HG02798 (cell line): ENCODE measurements around the gene C1QTNF5.

Source experiments
- ATAC-seq: cut with Tn5 transposase; IDR thresholded peaks from one replicate; pipeline ENCODE4 v1.9.1; 2021; ENCODE audit warnings: mild to moderate bottlenecking; ENCODE audit not compliant: unreplicated experiment, poor library complexity

Gene C1QTNF5

DNA sequence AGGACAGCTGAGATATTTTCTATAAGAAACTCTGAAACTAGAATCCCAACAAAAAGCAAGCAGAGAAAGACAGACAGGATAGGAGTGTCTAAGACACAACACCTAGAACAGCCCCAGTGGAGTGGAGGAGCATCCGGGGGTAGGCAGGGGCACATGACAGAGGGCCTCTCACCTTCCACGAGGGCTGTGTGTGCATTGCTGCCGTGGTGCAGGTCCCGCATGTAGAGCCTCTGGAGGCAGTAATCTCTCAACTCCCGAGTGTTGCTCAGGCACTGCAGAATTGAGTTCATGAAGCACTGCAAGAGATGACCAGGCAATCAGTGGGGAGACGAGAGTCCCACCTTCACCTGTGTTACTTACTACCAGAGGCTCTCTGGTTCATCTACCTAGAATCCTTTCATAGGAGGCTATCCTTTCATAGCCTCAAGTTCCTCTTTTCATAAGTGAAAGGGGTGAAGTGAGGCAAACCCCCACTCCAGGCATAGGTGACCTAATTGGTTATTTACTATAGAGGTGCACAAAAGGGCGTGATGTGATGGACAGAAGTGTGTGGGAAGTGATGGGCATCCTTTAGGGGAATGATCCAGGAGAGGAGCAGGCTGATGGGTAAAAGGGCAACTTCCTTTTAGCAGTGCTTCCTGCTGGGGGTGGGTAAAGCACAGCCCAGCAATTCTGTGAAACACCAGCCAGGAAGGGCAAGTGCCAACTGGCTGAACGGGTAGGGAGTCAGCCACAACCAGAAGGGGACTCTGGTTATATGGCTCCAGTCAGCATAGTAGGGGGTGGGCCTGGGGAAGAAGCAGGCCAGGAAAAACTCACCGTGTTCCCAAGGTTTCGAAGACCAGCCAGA lies 18.9 kb upstream of the C1QTNF5 start:
- ATAC-seq, result no peak

DNA sequence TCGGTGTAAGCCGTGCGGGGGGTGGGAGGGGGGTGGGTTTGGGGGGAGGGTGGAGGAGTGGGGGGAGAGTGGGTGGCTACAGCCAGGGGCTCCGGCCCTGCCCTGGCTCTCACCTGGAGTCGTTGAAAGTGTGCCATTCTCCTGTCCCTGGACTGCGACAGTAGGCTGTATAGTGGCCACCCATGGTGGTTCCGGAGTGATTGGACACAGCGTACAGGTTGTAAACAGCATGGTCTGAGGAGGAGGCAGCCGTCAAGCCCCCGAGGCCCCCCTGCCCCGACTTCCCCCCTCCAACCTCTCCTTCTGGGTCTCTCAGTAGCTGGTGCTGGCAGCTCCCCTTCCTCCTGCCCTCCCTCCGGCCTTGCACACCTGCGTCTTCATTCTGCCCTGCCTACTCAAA lies 16.4 kb upstream of the C1QTNF5 start:
- ATAC-seq, result no peak

DNA sequence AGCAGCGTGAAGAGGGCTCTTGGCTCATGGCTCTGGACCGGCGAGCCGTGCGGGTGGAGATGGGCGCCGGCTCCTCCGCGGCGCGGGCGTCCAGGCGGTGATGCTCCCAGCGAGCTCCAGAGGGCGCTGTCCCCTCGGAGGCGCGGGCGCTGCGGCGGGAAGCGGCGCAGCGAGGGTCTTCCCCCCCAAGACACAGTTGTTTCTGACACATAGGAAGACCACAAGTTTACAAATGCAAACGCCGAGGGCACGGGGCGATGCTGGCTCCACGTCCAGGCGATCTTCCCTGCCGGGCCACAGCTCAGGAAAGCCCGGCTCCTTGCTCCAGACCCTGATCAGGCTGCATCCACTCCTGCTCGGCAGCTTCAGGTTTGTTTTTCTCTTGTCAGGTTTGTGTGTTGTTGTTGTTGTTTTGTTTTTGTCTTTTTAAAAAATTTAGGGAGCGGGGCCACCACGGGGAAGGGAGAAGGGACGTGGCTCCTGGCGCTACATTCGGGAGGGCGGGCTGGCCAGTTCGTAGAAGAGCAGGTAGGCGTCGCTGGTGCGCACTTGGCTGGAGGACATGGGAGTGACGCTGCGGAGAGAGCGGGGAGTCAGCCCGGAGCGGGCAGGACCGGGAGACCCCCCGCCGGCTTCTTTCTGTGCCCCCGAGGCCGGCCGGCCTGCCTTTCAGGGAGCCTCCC lies 15.8 kb upstream of the C1QTNF5 start:
- ATAC-seq, result peak; percentile 79

DNA sequence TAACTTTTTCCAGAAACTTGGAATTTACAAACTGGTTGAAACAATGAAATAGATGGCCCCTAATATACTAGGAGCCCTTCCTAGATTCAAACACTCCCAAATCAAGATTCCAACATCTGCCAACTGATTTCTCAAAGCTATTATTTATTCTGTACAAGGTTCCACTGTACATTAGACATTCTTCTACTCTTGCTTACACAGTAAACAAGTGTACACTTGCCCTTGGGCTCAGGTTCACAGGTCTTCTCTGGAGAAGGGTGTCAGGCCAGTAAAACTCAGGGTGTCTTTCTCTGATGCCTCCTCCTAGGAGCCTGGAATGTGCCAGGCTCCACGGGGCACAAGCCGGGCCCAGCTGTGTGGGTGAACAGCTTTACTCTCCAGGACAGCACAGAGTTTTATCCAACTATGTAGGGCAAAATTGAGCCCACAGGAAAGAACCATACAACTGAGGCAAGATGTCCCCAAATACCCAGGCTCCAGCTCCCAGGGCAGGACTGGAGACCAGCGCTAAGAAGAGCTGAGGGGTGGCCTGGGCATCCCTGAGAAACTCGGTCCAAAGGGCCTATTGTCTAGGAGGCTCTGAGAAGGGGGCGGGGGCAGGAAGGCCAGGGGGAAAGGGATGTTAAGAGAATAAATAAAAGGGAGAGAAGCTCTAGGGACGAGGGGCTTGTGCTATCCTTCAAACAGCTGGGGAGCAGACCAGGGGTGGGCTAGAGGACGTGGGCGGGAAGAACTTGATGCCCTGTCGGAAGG lies 14.6 kb upstream of the C1QTNF5 start:
- ATAC-seq, result no peak

DNA sequence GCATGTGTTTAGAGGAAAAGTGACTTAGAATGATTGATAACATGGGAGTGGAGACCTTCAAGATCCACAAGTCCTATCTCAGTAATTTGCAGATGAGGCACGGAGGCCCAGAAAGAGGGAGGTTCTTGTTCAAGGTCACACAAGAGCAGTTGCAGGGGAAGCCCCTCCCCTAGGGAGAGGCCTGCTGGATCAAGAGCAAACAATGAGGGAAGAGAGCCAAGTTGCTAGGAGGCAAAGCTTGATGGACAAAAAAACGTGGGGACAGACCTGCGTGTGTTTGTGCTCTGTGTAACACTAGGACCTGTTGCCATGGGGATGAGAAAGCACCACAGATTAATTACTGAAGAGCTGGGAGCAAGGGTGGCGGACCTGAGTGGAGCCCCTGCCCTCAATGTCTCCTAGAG lies 12.2 kb upstream of the C1QTNF5 start:
- ATAC-seq, result no peak

DNA sequence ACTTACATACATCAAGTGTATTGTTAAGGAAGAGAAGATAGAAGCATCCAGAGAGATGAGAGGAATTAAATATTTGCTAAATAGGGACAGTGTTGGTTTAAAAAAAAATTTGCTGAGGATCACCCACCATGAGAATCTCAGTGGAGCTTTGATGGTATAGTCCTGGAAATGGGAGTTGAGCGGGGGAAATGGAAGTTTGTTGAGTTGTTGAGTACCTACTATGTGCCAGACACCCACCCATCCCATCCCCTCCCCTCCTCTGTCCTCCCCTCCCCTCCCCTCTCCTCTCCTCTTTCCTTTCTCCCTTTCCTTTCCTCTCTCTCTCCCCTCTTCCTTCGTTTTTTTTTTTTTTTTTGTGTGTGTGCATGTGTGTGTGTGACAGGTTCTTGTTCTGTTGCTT lies 10.5 kb upstream of the C1QTNF5 start:
- no peak for ATAC-seq

DNA sequence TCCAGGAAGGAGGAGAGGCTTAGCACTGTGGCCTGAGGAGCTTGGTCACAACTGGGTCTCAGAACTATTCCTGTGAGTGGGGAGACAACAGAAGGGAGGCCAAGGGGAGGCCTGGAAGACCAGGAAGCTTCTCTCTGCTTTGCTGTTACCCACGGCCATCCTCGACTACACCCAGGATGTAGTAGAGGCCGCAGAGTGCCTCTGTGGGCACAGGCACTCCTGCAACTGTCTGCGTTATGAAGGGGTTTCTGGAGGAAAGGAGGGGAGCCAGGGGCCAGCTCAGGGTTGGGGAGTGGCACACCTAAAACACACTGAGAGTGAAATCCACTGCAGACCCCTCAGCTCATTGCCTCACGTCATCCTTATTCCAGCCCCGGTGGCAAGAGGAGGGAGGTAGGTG lies 9.6 kb upstream of the C1QTNF5 start:
- ATAC-seq, result no peak

DNA sequence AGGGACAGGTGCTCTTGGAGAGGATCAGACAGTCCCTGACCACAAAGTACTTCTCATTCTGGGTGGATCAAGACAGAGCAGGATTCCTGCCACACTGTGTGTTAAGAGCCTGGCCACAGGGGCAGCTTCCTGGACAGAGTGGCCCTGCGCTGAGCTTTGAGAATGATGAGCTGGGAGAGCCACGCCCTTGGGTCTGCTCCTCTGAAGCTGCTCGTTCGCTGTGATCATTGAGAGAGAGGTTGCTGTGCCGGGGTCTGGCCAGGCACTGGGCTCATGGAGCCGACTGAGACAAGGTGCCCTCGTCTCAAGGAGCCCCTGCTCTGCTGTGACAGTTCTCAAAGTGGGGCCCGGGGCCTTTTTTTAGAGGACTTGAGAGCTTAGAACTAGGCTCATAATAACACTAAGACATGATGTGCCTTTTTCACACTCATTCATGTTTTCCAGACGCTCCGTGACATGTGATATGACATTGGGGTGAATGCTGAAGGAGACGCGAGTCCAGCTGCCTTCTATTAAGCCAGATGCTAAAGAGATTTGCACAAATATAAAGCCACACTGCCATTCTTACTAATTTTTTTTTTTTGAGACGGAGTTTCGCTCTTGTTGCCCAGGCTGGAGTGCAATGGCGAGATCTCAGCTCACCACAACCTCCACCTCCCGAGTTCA lies 7.4 kb upstream of the C1QTNF5 start:
- no peak for ATAC-seq

DNA sequence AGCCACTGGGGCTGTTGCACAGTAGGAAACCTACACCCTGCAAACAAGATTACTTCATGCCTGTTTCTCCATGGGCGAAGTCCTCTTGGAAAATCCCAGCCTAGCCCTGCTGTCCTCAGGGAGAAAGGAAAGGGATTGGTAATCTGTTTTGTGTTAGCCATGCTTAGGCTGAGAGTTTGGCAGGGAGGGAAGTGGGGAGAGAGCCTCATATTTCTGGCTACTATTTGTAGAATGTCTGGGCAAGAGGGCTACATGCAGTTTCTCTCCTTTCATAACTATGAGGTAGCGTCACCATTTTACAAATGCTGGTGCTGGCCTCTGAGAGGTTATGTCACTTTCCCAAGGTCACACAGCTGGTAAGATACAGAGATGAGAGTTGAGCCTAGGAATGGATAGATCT lies 6.6 kb upstream of the C1QTNF5 start:
- ATAC-seq, result no peak

DNA sequence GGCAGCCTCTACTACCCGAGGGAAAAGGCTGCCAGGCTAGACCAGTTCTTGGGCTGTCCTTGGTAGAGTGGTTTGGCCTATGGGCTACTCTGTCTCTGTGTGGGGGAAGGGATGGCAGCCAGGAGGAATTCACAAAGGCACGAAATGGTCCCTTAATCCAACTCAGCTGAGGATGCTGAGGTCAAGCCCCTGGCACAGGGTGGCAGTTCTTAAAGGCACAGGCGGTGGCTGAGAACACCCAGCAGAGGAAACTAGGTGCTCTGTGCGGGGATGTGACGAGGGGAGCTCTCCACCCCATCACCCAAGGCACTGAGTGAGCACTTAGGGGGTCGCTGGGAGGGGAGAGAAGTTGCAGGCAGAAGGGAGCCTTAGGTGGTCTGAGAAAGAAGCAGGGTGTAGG lies 5.9 kb upstream of the C1QTNF5 start, which contains the start of gene MFRP:
MFRP (minus strand) TSS at position 101 of the 400 bp plus-strand sequence. CDS start 192 bp downstream, outside the sequence.
- ATAC-seq, result no peak

DNA sequence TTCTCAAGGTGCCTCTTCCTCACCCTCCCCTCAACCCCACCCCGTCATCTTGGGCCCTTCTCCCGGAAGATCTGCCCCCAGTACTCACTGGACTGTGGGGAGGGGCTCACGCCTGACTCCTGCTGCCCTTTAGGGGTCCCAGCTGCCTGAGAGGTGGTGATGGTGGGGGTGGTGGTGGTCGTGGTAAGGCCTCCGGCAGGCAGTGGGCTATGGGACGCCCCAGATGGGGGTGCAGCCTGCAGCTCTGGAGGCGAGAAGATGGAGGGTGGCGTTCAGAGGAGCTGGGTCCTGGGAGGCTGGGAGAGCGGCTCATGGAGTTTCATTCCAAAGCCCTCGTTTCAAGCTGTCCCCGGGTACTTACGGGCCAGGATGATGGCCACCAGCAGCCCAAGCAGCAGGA lies 5.0 kb upstream of the C1QTNF5 start:
- no peak for ATAC-seq

DNA sequence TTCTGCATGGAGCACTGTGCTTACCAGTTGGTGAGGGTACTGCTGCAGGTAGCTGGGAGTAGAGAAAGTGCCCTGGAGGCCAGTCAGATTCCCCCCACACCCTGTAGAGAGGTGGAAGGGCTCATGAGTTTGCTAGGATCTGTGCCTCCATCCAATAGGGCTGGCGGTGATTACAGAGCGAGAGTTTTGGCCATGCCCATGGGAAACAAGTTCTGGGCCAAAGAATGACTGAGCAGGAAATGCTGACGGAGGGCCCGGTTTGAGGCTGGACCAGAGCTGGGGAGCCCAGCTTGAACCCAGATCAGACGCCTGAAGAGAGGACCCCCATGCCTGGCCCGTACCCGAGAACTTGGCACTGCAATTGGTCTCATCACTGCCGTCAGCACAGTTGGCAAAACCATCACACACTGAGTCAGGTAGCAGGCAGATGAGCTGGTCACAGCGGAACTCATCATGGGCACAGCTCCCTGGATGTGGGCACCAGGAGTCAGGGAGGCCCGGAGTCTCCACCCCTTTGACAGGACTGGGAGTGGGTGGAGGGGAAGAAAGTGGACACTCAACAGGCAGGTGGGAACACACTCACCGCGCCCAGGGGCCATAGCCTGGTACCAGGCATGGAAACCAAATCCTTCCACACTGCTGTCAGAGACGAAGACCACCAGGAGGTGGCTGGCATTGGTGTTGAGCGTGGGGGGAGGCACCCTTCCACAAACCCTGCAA lies 3.8 kb upstream of the C1QTNF5 start:
- no peak for ATAC-seq

DNA sequence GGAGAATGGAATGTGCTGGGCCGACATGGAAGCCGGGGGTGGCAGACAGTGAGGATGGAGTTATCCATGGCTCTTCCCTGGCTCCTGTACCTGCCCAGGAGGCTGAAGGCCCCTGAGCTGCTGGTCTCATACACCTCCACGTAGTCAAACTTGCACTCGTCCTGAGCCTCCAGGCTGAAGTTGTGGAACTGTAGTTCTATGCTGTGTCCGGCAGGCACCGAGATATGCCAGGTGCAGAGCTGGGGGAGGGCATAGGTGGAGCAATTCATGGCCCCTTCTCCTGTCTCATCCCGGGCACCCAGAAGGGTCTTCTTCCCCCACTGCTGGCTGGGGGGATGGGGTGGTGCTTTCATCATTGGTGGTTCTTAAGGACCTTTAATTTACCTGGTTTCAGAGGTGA lies 3.0 kb upstream of the C1QTNF5 start:
- no peak for ATAC-seq

DNA sequence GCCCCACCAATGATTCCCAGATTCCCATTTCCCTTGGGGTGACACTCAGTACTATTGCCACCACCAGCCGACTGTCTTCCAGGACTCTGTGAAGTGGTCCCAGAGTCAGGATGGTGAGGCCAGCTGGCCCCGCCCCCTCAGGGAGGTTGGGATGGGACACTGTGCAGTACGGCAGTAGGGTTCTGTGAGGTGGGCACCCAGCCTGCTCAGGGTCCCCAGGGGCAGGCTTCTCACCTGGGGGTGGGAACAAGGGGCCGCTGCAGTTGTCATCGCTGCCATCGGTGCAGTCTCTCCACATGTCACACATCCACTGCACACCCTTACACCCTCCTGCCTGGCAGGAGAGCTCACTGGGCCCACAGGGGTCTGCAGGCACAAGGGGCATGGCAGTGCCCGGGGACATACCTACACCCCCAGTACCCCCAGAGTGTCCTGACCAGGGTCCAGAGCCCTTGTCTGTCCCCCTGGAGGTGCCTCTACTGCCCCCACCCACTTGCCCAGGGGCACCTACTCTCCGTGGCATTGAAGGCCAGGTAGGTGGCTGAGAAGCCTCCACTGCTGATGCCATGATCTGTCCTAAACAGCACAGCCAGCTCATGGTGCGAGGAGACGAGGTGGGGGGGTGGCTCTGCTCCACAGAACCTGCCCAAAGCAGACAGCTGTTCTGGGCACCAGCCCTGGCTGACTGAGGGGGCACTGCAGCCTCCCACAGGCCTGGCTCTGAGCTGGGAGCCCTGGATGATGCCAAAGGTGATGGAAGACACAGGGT lies 1.9 kb upstream of the C1QTNF5 start:
- ATAC-seq, result no peak

DNA sequence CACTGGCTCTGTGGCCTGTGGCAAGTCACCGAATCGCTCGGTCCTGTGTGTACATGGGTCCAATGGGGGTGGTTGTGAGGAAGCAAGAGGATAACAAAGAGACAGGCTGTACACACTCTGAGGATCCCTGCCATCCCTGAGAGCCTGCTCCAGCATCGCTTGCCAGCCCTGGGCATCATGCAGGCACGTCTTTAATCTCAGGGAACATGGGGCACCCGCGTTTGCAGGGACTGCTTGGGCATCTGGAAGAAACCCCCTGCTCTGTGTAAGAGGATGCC lies 1.3 kb upstream of the C1QTNF5 start:
- ATAC-seq, result no peak

DNA sequence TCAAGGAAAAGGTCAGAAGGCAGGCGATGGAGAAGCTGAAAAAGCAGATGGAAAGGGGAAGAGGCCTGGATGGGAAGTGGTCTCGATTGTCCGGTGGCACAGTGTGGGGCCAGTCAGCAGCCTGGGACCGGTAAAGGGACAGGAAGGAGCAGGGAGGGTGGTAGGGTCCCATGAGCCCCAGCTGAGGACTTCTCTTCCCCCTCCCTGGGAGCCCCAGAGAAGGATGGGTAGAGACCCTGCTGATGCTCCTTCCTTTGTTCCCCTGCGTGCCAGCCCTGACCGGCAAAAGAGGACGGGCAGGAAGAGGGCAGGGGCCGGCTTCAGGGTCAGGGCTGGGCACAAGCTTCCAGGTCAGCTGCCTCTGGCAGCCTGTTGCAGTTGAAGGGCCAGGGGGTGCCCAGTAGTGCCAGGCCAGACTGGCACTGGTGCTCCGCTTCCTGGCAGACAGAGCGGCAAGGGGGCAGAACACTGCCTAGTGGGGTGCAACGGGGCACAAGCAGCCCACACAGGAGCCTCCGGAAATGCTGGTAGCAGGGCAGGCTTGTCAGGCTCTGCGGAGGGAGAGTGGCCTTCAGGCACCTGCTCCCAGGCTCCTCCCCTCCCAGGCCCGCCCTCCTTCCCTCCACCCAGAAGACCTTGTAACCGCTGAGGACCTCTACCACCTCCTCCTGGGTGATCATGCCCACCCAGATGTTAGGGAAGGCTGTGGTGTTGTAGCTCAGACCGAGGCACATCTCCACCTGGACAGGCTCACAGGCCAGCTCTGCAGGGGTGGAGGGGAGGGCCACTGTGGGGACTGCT lies 739 bp upstream of the C1QTNF5 start:
- ATAC-seq, result no peak

DNA sequence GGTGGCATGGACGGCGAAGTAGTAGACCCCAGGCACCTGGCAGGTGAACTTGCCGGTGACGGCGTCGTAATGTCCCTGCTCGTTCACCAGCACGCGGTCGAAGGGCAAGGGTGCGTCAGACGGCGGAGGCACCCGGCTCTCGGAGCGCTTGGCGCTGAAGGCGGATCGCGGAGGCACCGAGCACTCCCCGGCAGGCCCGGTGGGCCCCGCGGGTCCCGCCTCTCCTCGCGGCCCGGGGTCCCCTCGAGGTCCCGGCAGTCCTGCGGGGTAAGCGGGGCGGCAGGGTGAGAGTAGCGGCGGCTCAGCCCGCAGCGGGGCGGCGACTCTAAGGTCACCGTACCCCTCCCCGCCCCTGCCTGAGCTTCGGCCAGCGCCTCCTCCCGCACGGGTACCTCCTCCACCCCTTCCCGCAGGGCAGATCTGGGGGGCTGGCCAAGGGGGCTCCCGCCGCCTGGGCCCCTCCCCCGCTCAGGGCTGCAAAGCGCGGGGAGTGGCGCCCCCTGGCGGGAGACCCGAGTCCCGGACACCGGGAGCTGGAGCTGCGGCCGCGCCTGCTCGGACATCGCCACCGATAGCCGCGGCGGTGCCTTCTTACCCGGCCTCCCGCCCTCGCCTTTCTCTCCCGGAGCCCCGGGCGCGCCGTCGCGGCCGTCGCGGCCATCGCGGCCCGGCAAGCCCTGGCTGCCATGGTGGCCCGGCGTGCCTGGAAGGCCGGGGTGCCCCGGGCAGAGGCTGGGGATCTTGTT lies 921 bp downstream of the C1QTNF5 start:
- peak; percentile 36 for ATAC-seq
